GM12878 (cell line): ENCODE results near the gene PSPN.

Experiments used
- CEBPZ ChIP-seq: fragments of 150-350 bp; IDR thresholded peaks from 2 replicates; pipeline ENCODE4 v1.6.1; 2016; ENCODE audit warnings: low read depth, low read length
- EZH2 ChIP-seq: IDR thresholded peaks from 2 replicates; pipeline ENCODE4 v1.6.1; 2012; ENCODE audit warnings: low read depth, mild to moderate bottlenecking, control low read depth, inconsistent platforms, low read length, borderline replicate concordance; ENCODE audit not compliant: control insufficient read depth
- GABPA ChIP-seq: IDR thresholded peaks from 2 replicates; pipeline ENCODE4 v1.6.1; 2014; ENCODE audit warnings: antibody characterized with exemption, low read depth, mild to moderate bottlenecking, inconsistent platforms
- POLR2AphosphoS5 ChIP-seq: IDR thresholded peaks from 2 replicates; pipeline ENCODE4 v1.6.1; 2011; ENCODE audit warnings: mild to moderate bottlenecking, low read length, inconsistent platforms
- SMC3 ChIP-seq: IDR thresholded peaks from 2 replicates; pipeline ENCODE4 v1.6.1; 2011; ENCODE audit warnings: low read length, improper control_type of control experiment, borderline replicate concordance
- STAT1 ChIP-seq: fragments of 450-650 bp; conservative IDR thresholded peaks from 2 replicates; pipeline ENCODE4 v1.6.1; 2014; ENCODE audit warnings: antibody characterized with exemption, mild to moderate bottlenecking
- TF ChIP-seq, protein P1 (sequence below), 3 experiments: IDR thresholded peaks in 2 of 3; conservative IDR thresholded peaks in 1 of 3; 2 replicates each; pipeline ENCODE4 v1.5.1; 2011; ENCODE audit warnings: low read depth in 3 of 3, low read length in 3 of 3, mild to moderate bottlenecking in 3 of 3, control low read depth in 2 of 3, moderate library complexity in 2 of 3, inconsistent platforms in 1 of 3, mixed read lengths in 1 of 3; ENCODE audit not compliant: control insufficient read depth in 2 of 3, insufficient read depth in 1 of 3; ENCODE audit errors: extremely low read depth in 1 of 3

DNA sequence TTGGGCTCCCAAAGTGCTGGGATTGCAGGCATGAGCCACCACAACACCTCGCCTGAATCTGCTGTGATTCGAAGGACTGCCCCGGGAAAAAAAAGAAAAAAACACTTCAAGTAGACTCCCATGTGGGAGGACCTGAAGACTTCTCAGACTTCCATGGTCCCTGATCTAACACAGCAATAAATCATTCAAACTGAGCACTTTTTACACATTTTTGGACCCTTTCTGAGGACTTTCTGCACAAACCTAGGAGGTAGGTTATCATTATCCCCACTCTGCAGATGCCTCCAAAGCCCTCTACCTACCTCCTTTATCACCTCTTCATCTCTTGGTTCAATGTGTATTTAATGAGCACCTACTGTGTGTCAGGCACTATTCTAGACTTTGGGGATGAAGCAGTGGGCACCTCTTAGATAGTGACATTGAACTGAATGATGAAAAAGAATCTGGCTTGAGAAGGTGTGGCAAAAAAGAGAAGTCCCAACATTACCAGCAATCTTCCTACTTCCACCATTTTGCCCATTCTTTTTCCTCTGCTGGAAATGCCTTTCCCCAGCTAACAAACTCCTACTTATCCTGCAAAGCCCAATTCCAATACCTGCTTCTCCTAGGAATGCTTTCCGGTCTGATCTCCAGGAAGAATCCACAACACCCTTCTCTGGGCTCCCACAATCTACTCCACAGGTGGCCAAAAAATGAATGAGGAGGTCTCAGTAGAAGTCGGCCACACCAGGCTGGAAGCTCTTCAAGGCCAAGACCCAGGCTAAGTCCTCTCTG is 16.0 kb downstream of the PSPN start:
- TF ChIP-seq STAT1 (no peak), POLR2AphosphoS5 (no peak), GABPA (no peak), EZH2 (no peak), SMC3 (no peak), CEBPZ (no peak)
- TF ChIP-seq, protein P1, sequence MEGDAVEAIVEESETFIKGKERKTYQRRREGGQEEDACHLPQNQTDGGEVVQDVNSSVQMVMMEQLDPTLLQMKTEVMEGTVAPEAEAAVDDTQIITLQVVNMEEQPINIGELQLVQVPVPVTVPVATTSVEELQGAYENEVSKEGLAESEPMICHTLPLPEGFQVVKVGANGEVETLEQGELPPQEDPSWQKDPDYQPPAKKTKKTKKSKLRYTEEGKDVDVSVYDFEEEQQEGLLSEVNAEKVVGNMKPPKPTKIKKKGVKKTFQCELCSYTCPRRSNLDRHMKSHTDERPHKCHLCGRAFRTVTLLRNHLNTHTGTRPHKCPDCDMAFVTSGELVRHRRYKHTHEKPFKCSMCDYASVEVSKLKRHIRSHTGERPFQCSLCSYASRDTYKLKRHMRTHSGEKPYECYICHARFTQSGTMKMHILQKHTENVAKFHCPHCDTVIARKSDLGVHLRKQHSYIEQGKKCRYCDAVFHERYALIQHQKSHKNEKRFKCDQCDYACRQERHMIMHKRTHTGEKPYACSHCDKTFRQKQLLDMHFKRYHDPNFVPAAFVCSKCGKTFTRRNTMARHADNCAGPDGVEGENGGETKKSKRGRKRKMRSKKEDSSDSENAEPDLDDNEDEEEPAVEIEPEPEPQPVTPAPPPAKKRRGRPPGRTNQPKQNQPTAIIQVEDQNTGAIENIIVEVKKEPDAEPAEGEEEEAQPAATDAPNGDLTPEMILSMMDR (IDR thresholded peaks at IDR 0.05 in 2 of 3, conservative IDR thresholded peaks at IDR 0.05 in 1 of 3; ENCODE audit: control insufficient read depth in 2 of 3, extremely low read depth in 1 of 3, insufficient read depth in 1 of 3, low read depth in 3 of 3, low read length in 3 of 3) = no peak
